ENCODE data around the gene LUZP1. TPM values are rescaled to one million over a fixed set of nuclear protein-coding genes. Genes with fewer than 3 reads are reported as not detected.

The LUZP1 gene
- total RNA-seq, 1 donor from 2014 or later = 18.6 TPM

DNA sequence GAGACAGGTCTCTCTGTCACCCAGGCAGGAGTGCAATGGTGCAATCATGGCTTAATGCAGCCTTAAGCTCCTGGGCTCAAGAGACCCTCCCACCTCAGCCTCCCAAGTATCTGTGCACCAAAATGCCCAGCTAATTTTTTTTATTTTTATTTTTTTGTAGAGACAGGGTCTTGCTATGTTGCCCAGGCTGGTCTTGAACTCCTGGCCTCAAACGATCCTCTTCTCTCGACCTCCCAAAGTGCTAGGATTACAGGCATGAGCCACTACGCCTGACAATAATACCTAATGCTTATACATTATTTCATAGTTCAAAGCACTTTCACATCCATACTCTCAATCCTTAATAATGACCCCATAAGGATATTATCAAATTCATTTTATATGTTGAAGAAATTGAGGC lies 48.3 kb downstream of the LUZP1 start:
- intact Hi-C loops (cut with micrococcal nuclease) = no loop called here

DNA sequence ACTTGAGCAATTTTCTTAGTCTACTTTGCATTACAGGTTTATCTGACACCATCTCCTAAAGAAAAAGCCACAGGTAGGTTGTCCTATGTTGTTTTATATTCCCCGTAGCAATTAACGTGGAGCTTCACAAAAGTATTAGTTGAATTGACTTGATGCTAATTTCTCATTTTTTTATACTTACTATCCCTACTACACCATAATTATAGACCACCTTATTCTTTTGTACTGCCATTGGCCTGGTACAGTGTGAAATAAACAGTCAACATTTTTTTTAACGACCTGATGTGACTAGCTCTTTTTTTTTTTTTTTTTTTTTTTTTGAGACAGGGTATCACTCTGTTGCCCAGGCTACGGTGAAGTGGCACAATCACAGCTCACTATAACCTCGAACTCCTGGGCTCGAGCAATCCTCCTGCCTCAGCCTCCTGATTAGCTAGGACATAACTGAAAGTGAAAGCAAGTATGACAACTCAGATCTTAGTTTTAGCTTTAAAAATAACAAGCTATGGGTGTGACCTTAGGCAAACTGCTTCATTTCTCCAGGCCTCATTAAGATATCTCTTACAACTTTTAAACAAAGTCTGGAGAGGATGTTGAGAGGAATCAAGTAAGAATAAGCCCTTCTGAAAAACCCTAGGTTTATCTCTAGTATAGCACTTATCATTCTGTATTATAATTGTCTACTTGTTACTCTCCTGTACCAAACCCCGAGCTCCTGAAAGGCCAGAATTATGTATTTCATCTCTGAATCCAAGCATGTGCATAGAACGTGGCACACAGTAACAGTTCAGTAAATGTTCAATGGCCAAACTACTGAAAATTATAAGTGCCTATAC lies 49.5 kb downstream of the LUZP1 start:
- intact Hi-C loops (cut with micrococcal nuclease) = loop anchor here (2.0 kb wide), 1 partner anchor 16 kb away; no protein-coding TSS in a partner anchor

DNA sequence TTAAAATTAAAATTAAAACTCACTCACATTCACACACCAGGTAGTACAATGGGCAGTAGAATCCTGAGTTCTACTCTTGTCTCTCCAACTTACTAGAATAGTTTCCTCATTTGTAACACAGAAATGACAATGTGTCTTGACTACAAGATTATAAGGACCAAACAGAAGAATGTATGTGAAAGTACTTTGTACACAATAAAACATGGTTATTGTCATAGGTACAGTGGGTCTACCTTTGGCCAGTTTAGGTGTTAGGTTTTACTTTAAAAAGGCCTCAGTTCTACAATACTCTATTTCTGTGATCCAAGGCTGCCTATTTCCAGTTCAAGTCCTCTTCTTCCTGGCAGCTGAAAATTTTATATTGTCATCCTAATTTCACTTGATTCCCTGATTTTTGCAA lies 50.2 kb downstream of the LUZP1 start:
- intact Hi-C loops (cut with micrococcal nuclease) = loop anchor here (2.0 kb wide), 1 partner anchor 16 kb away; no protein-coding TSS in a partner anchor

DNA sequence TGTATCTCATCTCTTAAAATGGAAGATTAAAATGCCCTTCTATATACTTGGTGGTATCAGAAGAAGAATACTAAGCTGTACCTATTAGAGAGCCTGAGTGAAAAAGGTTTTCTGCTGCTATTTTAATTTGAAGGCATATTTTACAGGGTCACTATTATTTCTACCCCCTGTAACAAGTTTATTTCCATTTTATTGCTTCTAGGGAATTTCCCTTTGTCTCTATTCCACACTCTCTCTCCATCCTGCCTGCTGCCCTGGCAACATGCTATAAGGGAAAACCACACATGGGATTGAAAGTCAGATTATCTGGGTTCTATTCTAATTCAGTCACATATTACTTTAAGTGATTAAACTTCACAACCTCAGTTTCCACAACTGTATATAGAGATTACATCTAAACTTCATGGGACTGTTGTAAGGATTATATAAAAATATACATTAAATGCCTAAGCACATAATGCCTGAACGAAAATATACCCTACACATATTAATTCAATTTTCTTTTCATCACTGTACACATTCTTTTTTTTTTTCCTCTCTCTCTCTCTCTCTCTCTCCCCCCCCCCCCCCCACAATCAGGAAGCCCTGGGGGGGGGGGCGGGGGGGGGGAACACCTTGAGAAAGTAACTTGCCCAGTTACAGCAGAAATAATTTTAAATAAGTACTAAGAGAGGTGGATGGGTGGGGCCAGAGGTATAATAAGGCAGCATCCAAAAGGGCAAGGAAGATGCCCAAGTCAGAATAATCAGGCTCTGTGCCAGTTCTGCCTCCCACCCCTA lies 51.5 kb downstream of the LUZP1 start:
- intact Hi-C loops (cut with micrococcal nuclease) = no loop called here

DNA sequence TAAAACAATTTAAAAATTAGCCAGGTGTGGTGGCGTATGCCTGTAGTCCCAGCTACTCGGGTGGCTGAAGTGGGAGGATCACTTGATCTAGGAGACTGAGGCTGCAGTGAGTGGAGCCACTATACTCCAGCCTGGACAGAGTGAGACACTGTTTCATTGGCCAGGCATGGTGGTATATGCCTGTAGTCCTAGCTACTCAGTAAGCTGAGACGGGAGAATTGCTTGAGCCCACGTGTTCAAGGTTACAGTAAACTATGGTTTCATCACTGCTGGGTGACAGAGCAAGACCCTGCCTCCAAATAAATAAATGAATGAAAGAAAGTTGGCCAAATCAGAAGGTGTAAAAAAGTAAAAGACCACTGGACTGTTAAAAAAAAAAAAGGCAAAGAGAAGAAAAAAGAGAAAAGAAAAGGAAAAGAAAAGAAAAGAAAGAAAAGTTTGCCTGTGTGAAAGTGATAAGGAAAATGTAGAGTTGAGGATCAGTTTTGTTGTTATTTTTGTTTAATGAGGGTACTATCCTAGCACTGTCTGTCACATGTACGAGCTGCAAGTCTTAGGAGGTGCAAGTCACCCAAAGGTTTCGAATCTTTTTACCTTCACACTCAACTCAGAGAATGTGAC lies 52.3 kb downstream of the LUZP1 start:
- intact Hi-C loops (cut with micrococcal nuclease) = no loop called here

DNA sequence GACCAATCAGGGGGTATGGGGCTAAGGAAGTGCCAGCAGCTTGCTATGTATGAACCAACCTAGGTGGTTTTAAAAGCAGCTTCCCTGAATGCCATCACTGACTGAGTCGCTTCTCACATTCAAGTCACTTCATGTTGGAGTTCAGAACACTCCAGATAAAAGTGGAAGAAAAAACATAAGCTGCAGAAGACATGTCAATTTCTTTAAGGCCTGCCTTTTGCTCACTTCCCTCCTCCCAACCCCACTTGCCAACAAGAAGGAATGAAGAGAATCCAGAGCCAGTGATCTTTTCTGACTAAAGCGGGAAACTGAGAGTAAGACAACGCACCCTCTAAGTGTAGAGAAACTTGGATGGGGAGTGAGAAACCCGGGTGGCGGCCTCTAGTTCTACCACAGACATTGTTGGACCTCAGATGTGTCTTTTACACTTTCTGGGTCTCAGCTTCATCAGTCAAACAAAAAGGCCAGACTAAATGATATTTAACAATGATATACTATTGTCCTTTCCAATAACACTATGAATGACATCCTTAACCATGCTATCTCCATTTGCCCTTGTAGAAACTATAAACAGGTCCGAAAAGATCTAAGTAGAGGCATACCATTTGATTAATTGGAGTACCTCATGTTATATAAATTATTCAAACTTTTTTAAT lies 54.1 kb downstream of the LUZP1 start:
- intact Hi-C loops (cut with micrococcal nuclease) = no loop called here

DNA sequence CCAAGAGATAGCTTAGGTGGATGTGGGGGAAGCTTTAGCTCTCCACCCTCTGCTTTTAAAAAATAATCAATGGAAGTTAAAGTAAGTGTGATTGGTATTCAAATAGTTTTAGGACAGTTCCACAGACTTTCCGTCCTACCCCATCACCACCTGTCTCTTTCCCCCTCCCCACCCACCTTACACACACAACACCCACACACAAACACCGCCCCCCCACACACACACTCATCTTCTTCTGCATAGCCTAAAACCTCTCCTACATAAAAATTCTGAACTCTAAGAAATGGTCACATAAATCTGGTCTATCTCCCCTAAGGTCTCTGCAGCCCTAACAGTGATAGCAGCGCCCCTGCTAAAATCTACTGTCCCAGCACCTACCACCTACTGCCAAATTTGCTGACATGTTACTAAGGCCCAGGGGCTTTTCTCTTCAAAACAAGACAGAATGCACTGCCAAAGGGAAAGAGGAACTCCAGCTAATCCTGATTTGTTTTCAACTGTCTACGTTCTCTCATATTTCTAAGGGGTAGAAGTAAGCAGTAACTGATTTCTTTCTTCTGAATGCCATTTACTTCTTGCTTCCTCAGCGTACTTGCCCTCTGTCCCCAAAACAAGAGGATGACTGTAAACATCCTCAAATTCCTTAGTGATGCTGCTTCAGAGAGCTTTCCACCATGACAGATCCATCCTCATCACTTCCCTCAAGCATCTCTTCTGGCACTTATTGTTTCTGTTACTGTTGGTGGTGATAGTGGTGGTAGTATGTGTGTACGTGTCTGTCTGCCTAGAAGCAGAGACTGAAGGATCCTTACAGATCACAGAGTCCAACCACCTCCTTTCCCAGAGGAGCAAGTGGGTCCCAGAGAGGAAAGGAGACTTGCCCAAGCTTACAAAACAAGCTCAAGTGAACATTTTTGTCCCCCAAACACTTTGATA lies 56.8 kb downstream of the LUZP1 start:
- intact Hi-C loops (cut with micrococcal nuclease) = no loop called here

DNA sequence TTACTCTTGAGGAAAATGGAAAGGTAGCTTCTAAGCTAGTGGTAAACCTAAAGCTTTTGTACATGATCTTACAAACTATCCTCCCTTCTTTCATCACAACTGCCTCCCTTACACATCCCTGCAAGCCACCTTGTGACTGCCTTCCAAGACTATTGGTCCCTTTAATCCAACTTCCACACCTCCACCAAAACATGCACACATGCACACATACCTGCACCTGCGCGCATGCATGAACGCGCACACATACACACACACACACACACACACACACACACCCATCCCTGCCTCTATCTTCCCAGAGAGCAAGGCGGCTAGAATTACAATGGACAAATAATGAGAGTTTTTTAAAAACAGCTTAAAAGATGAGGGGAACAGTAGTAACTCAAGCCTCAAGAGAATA lies 58.3 kb downstream of the LUZP1 start:
- intact Hi-C loops (cut with micrococcal nuclease) = no loop called here

DNA sequence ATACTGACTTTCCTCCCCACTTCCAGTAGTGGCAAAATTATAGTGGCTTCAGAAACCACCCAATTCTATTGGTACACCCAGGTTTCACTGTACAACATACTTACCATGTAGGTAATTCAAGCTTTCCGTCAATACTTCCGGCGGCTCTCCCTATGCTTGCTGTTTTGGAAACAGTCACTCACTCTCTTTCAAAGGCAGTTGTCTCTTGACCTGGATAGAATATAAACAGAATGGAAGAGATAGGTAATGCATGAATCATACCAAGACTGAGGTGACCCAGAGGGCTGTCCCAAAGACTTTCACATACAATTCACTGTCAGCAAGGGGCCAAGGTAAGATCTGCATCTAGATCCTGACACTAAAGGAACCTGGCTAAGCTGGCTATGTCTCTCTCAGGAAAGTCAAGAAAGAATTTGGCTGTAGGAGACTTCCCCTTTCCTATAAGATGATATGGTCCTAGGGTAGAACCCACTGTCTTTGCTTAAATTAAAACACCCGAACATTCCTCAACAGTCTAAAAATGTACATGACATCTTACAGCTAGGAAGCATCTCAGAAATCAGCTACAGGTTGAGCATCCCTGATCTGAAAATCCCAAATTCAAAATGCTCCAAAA lies 59.6 kb downstream of the LUZP1 start:
- intact Hi-C loops (cut with micrococcal nuclease) = no loop called here

DNA sequence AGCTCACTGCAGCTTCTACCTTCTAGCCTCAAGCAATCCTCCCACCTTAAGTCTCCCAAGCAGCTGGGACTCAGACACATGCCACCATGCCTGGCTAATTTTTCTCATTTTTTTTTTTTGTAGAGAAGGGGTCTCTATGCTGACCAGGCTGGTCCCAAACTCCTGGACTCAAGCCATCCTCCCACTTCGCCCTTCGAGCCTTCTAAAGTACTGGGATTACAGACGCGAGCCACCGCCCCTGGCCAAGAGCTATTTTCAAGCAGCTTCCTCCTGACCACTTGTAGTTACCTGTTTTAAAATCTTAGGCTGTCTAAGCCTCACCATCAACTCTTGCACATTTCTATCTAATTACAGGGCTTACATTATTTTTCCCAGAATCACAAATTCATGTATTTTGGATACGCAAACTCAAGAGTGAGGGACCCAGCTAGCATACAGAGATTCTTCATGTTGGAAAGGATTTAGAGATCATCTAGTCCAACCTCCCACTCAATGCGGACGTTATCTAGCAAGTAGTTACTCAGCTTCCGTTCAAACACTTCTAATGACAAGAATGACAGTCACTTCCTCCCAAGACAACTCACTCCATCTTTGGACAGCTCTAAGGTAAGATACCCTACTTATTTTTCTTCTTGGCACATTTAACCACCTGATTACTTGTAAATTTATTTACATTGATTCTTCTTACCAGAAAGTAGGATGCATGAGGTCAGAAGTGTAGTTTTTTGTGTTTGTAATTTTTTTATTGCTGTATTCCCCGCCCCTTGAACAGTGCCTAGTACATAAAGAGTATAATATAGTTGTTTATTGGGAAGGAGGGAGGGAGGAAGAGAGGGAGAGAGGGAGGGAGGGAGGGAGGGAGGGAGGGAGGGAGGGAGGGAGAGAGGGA lies 65.4 kb downstream of the LUZP1 start:
- intact Hi-C loops (cut with micrococcal nuclease) = loop anchor here (2.0 to 5.0 kb wide), 2 partner anchors 16 to 44 kb away; no protein-coding TSS in a partner anchor

DNA sequence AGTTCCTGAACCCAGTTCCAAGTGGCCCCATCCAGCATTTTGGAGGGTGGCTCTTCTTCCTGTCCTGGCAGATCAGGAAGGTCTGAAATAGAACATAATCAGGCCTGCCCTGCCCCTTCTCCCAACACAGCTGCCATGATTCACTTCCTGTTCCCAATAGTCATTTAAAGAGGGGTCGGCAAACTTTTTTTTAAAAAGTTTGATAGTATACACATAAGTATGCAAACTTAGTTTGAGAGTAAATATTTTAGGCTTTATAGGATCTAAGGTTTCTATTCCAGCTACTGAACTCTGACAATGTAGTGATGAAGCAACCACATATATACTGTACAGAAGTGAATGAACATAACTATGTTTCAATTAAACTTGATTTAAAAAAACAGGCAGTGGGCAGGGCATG lies 66.4 kb downstream of the LUZP1 start:
- intact Hi-C loops (cut with micrococcal nuclease) = loop anchor here (2.0 to 5.0 kb wide), 2 partner anchors 17 to 45 kb away; no protein-coding TSS in a partner anchor

DNA sequence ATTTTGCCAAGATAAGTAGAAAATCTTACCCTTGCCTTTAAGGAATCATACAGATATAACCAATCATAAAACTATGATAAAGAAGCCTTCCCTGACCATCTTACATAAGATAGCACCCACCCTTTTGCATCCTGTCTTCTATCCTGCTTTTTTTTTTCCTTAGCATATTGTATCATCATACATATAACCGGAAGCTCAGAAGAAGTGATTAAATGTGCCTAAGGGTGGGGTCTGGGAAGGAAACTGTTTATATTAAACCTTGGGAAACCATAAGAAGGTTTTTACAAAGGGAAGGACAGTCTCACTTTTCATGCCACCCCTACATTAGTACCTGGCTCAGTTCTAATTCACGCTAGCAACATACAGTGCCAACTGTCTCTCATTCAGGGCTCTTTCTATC lies 66.8 kb downstream of the LUZP1 start:
- intact Hi-C loops (cut with micrococcal nuclease) = loop anchor here (2.0 to 5.0 kb wide), 2 partner anchors 17 to 45 kb away; no protein-coding TSS in a partner anchor

DNA sequence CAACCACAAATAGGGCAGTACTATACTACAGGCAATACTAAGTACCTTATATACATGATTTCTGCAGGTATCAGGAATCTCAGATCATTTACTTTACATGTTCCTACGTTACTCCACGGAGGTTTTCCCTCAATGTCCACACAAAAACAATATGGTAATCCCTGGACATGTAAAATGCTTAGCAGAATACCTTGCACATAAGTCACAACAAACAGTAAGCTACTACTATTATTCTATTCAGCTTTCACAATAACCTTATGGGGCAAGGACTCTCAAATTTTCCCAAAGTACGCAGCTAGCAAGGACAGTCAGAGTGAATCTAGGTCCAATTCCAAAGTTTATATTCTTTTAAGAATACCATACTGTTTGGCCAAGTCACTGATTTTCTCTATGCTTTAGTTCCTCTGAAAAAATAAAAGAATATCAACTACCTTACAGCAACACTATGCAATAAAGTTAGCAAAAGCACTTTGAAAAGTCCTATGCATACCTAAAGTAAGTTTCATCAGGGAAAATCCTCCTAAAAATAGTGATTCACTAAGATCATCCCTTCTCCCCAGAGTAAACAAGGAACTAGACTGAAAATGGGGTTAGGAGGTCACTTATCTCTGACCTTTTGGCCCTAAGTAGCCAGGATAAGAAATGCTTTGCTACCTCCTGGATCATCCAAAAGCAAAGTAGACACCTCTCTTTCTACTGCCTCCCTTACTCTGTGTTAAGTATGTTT lies 67.4 kb downstream of the LUZP1 start:
- intact Hi-C loops (cut with micrococcal nuclease) = loop anchor here (5.0 kb wide), 1 partner anchor 46 kb away; no protein-coding TSS in a partner anchor

DNA sequence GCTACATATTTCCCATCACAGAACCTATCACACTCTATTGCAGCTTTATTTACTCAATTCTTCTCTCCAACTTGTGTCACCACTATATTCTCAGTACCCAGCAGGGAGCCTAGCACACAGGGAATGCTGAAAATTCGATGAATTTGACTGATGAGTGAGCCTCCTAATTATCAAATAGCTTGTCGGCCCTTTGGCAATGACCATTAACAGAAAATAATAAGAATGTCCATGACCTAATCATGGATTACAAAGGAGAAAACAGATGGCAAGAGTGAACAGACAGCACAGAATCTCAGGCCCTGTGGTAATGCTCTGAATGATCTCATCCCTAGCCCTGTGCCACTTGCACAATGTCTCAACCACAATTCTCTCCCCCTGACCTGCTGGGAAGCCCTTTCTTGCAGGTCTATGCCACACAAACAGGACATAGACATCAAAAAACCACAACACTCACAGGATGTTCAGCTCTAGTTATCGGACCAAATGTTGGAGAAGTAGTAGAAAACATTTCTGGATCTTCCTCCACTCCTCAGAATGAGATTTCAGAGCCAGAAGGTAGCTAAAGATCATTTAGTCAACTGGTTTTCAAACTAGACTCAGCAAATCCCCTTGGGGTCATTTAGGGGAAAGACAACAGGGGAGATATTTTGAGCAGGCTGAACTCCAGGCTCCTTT lies 68.4 kb downstream of the LUZP1 start:
- intact Hi-C loops (cut with micrococcal nuclease) = loop anchor here (5.0 kb wide), 1 partner anchor 47 kb away; no protein-coding TSS in a partner anchor

DNA sequence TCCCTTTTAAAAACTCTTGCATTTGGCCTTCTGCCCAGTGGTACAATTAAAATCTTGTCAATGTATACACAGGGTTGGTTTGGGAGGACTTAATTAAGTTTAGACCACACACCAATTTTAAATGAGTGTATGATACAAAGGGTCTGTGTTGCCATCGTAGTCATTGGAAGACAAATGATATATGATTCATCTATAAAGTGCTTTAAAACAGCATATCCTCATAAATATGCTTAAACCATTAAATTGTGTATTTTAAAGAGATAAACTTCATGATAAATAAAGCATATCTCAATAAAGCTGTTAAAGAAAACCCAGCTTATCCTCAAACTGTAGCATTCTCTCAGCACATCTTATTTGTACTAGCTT lies 69.5 kb downstream of the LUZP1 start:
- intact Hi-C loops (cut with micrococcal nuclease) = no loop called here

DNA sequence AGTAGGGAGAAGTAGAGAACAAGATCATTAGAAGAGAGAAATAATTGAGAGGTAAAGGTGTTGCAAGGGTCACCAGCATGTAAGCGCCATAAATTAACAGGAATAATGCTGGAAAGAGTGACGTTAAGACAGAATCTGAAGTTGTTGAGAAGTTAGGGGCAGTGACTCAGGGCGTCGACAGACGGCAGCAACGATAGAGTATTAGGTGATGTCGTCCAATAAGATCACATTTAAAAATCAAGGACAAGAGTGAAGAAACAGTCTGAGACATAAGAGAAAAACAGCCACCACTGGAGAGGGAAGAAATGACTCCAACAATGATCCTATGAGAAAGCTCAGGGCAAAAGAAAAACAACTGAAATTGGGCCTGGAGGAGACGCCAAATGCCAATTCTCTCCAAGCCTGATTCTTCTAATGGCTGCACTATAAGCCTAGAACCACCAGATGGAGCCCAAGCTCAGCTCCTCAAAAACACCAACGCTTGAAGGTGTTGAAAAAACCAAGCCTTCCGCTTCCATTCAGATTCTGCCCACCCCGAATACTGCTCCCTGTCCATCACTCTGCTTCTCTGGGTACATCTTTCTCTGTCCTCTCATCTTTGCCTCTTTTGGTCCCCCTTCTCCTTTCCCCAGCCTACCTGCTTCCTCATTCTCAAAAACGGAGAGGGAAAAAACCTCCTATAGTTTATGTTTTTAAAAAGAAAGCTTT lies 70.0 kb downstream of the LUZP1 start:
- intact Hi-C loops (cut with micrococcal nuclease) = loop anchor here (1.0 kb wide), 1 partner anchor 86 kb away; no protein-coding TSS in a partner anchor

DNA sequence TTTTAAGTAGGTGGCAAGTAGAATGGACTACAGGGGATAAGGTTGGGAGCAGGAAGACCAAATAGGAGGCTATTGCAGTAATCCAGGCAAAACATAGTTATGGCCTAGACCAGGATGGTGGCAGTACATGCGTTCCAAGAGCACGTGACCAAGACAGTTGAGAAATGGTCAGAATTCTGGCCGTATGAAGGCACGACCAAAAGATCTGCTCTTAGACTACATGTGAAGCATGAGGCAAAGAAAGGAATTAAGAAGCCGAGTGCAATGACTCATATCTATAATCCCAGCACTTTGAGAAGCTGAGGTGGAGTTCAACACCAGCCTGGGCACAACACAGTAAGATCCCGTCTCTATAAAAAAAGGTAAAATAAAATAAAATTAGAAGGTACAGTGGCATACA lies 71.3 kb downstream of the LUZP1 start:
- intact Hi-C loops (cut with micrococcal nuclease) = no loop called here

Data from T-helper 2 cell treated with Interferon-gamma antibody and Interleukin-4, amounts not matched to agents 100 ng/mL and 5 ng/mL, for 36 hours (primary cell).